Heart left ventricle (tissue), 16 donors: Measurements from ENCODE around the gene COX6B2. TPM values are rescaled to one million over a fixed set of nuclear protein-coding genes. Genes with fewer than 3 reads are reported as not detected.

Experiments used
- ATAC-seq, 4 donors: fragments of 200-7000 bp; cut with Tn5 transposase; one replicate each; pipeline ENCODE4 v1.9.1; 2020 to 2022; ENCODE audit warnings: moderate library complexity in 4 of 4, mild to moderate bottlenecking in 3 of 4, moderate number of reproducible peaks in 1 of 4
- DNase-seq, 5 donors: peaks; one replicate each; pipeline ENCODE4 v3.0.0-alpha.2; 2020
- H3K27ac ChIP-seq, 12 donors: fragments of 200-600 bp; sonication (generic) in 4 of 12; one replicate each; pipeline versions ENCODE4 v1.5.0 to v1.8.0; 2016 to 2022; ENCODE audit warnings: mild to moderate bottlenecking in 2 of 12
- H3K27me3 ChIP-seq, 9 donors: fragments of 200-600 bp; sonication (generic) in 2 of 9; one replicate each; pipeline versions ENCODE4 v1.5.1 to v1.8.0; 2016 to 2022; ENCODE audit warnings: mild to moderate bottlenecking in 3 of 9
- H3K36me3 ChIP-seq, 9 donors: fragments of 200-600 bp; sonication (generic) in 2 of 9; one replicate each; pipeline versions ENCODE4 v1.5.0 to v1.8.0; 2018 to 2022; ENCODE audit warnings: mild to moderate bottlenecking in 2 of 9
- H3K4me1 ChIP-seq, 12 donors: fragments of 200-600 bp; sonication (generic) in 4 of 12; one replicate each; pipeline versions ENCODE4 v1.5.0 to v1.8.0; 2016 to 2022; ENCODE audit warnings: mild to moderate bottlenecking in 3 of 12
- H3K4me3 ChIP-seq, 12 donors: fragments of 200-600 bp; sonication (generic) in 4 of 12; one replicate each; pipeline versions ENCODE4 v1.5.0 to v1.8.0; 2017 to 2022; ENCODE audit warnings: mild to moderate bottlenecking in 9 of 12, moderate library complexity in 4 of 12
- H3K9me3 ChIP-seq, 12 donors: fragments of 200-600 bp; sonication (generic) in 4 of 12; one replicate each; pipeline versions ENCODE4 v1.5.0 to v1.8.0; 2016 to 2022; ENCODE audit warnings: mild to moderate bottlenecking in 1 of 12
- CTCF ChIP-seq, 12 donors: fragments of 200-600 bp; sonication (generic) in 4 of 12; IDR thresholded peaks; one replicate each; pipeline versions ENCODE4 v1.5.0 to v1.8.0; 2018 to 2022; ENCODE audit warnings: antibody characterized with exemption in 12 of 12, mild to moderate bottlenecking in 5 of 12
- POLR2A ChIP-seq, 2 donors: fragments of 450-650 bp; IDR thresholded peaks; one replicate each; pipeline ENCODE4 v1.6.1; 2017; ENCODE audit warnings: antibody characterized with exemption in 2 of 2, mild to moderate bottlenecking in 2 of 2, moderate library complexity in 2 of 2
- WGBS, 4 donors: extraction: QIAGEN DNeasy Blood & Tissue Kit in 2 of 4; methylation state at CpG; one replicate each; pipeline versions ENCODE4 v1.1.5 to v1.1.7; 2013 to 2018; 5-methylcytosine and 5-hydroxymethylcytosine counted together
- intact Hi-C, 10 donors: fragments of 100-400 bp; cut with DNase I; formaldehyde crosslinking; loops; one replicate each; pipeline versions ENCODE4 v1.11.1 to v1.14.2; 2022
- polyA plus RNA-seq, 2 donors: library from polyadenylated mRNA; stranded (reverse); fragments of 200-250 nt; gene quantifications; one replicate each; pipeline ENCODE4 v1.2.3, GENCODE V29; 2013
- total RNA-seq, 9 donors: library from RNA; depleted of rRNA in 2 of 9; stranded (reverse); fragments of >200 nt in 2 of 9; fragmentation: NEBNext Ultra II Directional in 3 of 9; extraction: Animal tissue kit (Norgen Biotek cat#: 25700) in 3 of 9; gene quantifications; one replicate each; pipeline versions ENCODE4 v1.1.0 to v1.2.4, GENCODE V29; 2016 to 2023
- donor health status: ischemic (EF 13 %, LVEDD 7.1; RV severe dilation, severe dysfunction).
- donor health status: healthy with polysubstance abuse.
- donor health status: DM: no; HTN: yes; CAD: no.
- donor health status: DM: no; HTN: no; CAD: no.
- donor health status: ischemic (EF 25% LVEDD 6.9; RV normal size, moderate dysfunction).
- donor health status: ischemic (EF 25% LVEDD 5.7; RV mildly dilated, moderate dysfunction).
- donor health status: healthy.
- donor health status: DM: yes; HTN: yes; CAD: no.
- donor health status: ischemic (EF 35%, LVEDD 5.7; RV mildly dilated, moderate dysfunction).
- donor health status: nonischemic (EF 11% LVEDD 7.7; RV severe dilation, severe dysfunction).
- donor health status: DM: yes; HTN: yes; CAD: no.
- donor health status: PGD.
- donor health status: ischemic (EF 29% LVEDD 5.4; RV normal size, mild dysfunction).
- donor health status: nonischemic (EF 23%, LVEDD 6.1; RV moderate dilation, normal function).

COX6B2 gene
- total and polyA plus RNA-seq, 11 donors = 0.16 TPM; not detected in 10

DNA sequence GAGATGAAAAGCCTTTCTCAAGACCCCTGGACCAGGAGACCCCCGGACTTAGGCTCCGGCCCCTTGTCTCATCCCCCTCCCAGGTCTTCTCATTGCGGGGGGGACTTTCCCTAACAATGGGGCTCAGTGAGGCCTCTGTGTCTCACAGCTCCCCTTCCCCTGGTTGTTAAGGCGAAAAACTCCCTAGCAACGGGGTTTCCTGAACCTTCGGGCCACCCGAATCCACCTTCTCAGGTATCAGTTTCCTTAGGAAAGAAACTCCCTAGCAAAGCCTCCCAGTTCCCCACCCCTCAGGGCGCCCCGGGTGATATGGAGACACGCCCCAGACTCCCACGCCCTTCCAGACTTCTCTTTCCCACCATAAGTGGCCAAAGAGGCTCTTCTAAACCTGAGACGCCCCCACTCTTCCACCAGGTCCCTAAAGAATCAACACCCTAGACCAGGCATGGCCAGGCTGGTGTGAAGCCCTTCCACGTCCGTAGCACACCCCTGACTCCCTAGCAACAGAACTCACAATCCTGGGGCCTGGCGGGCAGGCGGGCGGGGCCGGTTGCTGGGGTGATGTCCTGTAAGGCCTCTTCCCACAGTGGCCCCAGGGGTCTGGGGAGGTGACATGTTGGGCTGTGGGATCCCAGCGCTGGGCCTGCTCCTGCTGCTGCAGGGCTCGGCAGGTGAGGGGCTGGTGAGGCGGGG is 21.9 kb upstream of the COX6B2 start, which contains the start of gene TMEM190:
Gene TMEM190, plus strand, starts transcription at position 586 of the 693 bp plus-strand sequence. Its CDS starts 28 bp downstream, at position 614.
- WGBS, 4 donors = 45 to 59% (median 51%) methylated on average over 21 of the region's 21 CpGs

GRCh38 chr19:55373993-55374757 is 19.7 kb upstream of the COX6B2 start:
- no peak for ATAC-seq
- H3K4me3 ChIP-seq = no peak overlapping the region
- no peak overlapping the region for H3K27ac ChIP-seq
- H3K36me3 ChIP-seq = no peaks in the 10 kb centered on the region
- no peaks in the 10 kb centered on the region for H3K9me3 ChIP-seq
- DNase-seq = no peak
- peaks cover 0 to 27% (median 5%) of the 10 kb centered on the region in 12 donors for H3K4me1 ChIP-seq
- no peak for TF ChIP-seq CTCF (IDR thresholded peaks at IDR 0.05)
- TF ChIP-seq POLR2A (IDR thresholded peaks at IDR 0.05) = no peak
- intact Hi-C loops = loop anchor here in 2 of 10 donors (10.0 kb wide), 1 partner anchor 69 kb away; no protein-coding TSS in a partner anchor
- 9 to 11% (median 10%) methylated on average over 17 to 31 of the region's 31 CpGs for WGBS, 4 donors
- H3K27me3 ChIP-seq = peaks cover 23 to 85% (median 68%) of the 10 kb centered on the region in 9 donors

More for the DNA sequence above, 21.9 kb upstream of the COX6B2 start, which contains the start of gene TMEM190:
- H3K27ac ChIP-seq = no peak within 1 kb of the TSS
- H3K9me3 ChIP-seq = no peaks in the 10 kb centered on the region
- no peaks in the 10 kb centered on the region for H3K36me3 ChIP-seq
- no peak for DNase-seq
- H3K4me3 ChIP-seq = no peak within 1 kb of the TSS
- TF ChIP-seq POLR2A (IDR thresholded peaks at IDR 0.05) (no peak), CTCF (IDR thresholded peaks at IDR 0.05) (no peak)
- peaks cover 0 to 14% (median 3%) of the 10 kb centered on the region in 12 donors for H3K4me1 ChIP-seq
- intact Hi-C loops = loop anchor here in 2 of 10 donors (10.0 kb wide), 1 partner anchor 72 kb away; no protein-coding TSS in a partner anchor
- no peak for ATAC-seq
- peaks cover 13 to 67% (median 49%) of the 10 kb centered on the region in 9 donors for H3K27me3 ChIP-seq

DNA sequence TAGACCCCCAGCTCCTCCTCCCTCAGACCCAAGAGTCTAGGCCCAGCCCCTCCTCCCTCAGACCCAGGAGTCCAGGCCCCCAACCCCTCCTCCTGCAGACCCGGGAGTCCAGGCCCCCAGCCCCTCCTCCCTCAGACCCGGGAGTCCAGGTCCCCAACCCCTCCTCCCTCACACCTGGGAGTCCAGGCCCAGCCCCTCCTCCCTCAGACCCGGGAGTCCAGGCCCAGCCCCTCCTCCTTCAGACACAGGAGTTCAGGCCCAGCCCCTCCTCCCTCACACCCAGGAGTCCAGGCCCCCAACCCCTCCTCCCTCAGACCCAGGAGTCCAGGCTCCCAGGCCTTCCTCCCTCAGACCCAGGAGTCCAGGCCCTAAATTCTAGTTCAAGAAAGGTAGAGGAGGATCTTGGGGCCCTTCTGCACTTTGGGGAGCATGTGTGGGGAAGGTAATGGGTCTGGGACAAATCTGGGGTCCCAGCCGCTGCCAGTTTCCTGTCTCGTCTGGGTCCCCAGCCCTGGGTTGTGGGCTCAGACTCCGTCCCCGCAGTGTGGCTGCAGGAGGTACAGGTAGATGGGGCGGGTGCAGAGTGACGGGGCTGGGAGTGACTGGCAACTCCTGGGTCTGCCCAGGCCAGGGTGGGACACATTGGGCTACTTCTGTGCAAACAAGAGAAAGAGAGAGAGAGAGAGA is 18.9 kb upstream of the COX6B2 start:
- peaks cover 0 to 34% (median 5%) of the 10 kb centered on the region in 12 donors for H3K4me1 ChIP-seq
- H3K36me3 ChIP-seq = no peaks in the 10 kb centered on the region
- ATAC-seq (no peak), DNase-seq (no peak)
- H3K4me3 ChIP-seq = no peak overlapping the region
- H3K27me3 ChIP-seq = peaks cover 30 to 93% (median 75%) of the 10 kb centered on the region in 9 donors
- H3K9me3 ChIP-seq = no peaks in the 10 kb centered on the region
- intact Hi-C loops = loop anchor here in 2 of 10 donors (10.0 kb wide), 1 partner anchor 69 kb away; no protein-coding TSS in a partner anchor
- TF ChIP-seq CTCF (IDR thresholded peaks at IDR 0.05) (no peak), POLR2A (IDR thresholded peaks at IDR 0.05) (no peak)
- no peak overlapping the region for H3K27ac ChIP-seq
- WGBS, 4 donors = 59 to 61% (median 60%) methylated on average over 9 of the region's 9 CpGs
